Measurements from ENCODE around the gene CIT.

- no peak for TF ChIP-seq ATF3 (IDR thresholded peaks at IDR 0.05)
- TF ChIP-seq, protein P1, sequence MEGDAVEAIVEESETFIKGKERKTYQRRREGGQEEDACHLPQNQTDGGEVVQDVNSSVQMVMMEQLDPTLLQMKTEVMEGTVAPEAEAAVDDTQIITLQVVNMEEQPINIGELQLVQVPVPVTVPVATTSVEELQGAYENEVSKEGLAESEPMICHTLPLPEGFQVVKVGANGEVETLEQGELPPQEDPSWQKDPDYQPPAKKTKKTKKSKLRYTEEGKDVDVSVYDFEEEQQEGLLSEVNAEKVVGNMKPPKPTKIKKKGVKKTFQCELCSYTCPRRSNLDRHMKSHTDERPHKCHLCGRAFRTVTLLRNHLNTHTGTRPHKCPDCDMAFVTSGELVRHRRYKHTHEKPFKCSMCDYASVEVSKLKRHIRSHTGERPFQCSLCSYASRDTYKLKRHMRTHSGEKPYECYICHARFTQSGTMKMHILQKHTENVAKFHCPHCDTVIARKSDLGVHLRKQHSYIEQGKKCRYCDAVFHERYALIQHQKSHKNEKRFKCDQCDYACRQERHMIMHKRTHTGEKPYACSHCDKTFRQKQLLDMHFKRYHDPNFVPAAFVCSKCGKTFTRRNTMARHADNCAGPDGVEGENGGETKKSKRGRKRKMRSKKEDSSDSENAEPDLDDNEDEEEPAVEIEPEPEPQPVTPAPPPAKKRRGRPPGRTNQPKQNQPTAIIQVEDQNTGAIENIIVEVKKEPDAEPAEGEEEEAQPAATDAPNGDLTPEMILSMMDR (IDR thresholded peaks at IDR 0.05; ENCODE audit: low read depth, low read length, missing input control): no peak
- TF ChIP-seq SP1 (IDR thresholded peaks at IDR 0.05): peak; percentile 56
- TF ChIP-seq, protein P2, sequence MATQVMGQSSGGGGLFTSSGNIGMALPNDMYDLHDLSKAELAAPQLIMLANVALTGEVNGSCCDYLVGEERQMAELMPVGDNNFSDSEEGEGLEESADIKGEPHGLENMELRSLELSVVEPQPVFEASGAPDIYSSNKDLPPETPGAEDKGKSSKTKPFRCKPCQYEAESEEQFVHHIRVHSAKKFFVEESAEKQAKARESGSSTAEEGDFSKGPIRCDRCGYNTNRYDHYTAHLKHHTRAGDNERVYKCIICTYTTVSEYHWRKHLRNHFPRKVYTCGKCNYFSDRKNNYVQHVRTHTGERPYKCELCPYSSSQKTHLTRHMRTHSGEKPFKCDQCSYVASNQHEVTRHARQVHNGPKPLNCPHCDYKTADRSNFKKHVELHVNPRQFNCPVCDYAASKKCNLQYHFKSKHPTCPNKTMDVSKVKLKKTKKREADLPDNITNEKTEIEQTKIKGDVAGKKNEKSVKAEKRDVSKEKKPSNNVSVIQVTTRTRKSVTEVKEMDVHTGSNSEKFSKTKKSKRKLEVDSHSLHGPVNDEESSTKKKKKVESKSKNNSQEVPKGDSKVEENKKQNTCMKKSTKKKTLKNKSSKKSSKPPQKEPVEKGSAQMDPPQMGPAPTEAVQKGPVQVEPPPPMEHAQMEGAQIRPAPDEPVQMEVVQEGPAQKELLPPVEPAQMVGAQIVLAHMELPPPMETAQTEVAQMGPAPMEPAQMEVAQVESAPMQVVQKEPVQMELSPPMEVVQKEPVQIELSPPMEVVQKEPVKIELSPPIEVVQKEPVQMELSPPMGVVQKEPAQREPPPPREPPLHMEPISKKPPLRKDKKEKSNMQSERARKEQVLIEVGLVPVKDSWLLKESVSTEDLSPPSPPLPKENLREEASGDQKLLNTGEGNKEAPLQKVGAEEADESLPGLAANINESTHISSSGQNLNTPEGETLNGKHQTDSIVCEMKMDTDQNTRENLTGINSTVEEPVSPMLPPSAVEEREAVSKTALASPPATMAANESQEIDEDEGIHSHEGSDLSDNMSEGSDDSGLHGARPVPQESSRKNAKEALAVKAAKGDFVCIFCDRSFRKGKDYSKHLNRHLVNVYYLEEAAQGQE (IDR thresholded peaks at IDR 0.05): no peak
- no peak for TF ChIP-seq JUND (IDR thresholded peaks at IDR 0.05)
- TF ChIP-seq MAX (IDR thresholded peaks at IDR 0.05): peak; percentile 30
Measured at GRCh38 chr12:119691202-119691810, 185.8 kb downstream of the CIT start.
